HG03139 (cell line): Measurements from ENCODE around the gene DLX2.

Source experiments
- ATAC-seq: cut with Tn5 transposase; IDR thresholded peaks from one replicate; pipeline ENCODE4 v1.9.1; 2021; ENCODE audit not compliant: unreplicated experiment

DLX2 gene

DNA sequence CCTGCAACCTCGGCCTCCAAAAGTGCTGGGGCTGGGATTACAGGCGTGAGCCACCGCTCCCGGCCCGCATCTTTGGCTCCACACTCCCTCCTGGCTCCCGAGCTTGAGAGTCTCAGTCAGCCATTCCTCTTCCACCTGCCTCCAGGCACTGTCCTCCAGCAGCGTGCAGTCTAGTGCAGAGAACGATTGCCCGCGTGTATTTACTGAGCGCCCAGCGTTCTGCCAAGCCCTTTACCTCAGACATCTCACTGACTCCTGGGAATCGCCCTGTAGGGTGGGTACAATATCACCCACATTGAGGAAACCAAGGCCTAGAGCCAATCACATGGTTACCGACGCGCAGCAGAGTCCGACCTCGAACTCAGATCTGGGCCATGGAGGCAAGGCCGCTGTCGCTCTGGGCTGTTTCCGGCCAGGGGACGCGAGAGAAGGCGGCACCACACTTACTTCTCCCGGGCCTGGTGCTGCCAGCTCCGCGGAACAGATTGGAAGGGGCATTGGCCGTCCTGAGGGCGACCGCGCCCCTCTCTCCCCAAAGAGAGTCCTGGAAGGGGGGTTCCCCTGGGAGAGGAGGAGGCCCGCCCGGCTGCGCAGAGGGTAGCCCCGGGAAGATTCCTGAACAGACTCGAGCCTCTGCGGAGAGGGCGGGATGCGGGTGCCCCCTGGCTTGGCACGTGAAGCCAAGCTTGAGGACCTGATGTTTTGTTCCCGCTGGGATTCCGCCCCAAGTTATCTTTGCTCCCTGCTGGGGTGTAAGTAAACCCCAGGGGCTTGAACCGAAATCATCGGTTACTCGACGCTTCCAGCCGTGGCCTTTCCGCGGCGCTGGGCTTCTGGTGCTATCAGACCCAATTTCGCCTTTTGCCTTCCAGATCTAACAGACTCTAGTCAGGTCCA, 5.2 kb upstream of the DLX2 start:
- ATAC-seq, result no peak

- no peak for ATAC-seq
Measured at GRCh38 chr2:172106108-172106961, 3.6 kb upstream of the DLX2 start.

- no peak for ATAC-seq
Measured at GRCh38 chr2:172105471-172106107, 2.9 kb upstream of the DLX2 start.

DNA sequence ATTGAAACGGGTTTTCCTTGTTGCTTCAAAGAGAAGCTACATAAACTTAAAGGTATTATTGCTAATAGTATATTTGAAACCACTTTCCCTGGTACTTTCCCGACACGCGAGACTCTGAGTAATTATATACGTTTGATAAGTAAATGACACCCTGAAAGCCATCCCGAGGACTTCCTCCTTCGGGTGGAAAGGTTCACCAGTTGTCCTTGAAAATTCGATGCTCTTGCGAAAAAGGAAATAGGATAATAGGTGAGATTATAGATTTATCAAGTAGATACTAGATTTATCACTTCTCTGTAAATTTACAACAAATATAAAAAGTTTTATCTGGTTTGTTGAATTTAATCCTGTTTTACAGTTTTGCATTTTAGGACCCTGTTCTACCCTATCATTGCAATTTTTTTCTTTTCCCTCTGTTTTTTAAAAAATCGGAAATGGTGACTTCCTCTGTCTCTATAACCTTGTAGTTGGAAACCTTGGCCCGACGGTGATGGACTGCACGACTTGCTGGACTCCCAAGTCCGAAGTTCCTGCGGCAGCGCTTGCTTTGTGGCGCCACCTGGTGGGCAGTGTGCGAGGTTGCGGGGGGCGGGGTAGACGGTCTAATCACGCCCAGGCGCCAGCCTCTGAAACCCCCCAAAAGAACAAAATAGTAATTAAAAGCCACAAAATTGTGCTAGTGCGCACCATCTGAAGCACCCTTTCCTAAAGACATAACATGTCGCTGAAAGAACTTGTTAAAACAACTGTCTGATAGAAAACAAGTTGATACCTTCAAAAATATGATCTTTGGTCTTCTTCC, 972 bp upstream of the DLX2 start:
- no peak for ATAC-seq

DNA sequence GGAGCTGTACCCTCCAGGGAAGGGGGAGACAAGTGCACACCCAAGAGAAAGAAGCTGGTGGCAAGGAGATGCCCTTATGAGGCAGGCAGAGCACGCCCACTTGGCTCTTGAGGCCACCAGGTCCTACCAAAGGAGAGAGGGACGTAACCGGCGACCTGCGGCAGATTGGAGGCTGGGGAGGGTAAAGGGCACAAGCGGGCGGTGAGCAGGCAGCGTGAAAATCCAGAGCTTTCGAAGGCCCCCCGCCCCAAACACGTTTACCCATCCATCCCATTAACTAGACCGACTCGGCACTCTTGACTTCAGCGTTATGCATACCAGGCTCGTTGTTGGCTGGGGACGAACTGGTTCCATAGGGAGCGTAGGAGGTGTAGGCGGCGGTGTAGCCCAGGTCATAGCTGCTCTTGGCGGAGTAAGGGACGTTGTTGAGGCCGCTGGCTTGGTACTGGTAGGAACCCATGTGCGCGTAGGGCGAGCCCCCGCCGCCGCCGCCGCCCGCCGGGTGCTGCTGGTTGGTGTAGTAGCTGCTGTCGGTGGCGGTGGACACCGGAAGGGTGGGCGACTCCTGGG, 794 bp downstream of the DLX2 start:
- no peak for ATAC-seq

DNA sequence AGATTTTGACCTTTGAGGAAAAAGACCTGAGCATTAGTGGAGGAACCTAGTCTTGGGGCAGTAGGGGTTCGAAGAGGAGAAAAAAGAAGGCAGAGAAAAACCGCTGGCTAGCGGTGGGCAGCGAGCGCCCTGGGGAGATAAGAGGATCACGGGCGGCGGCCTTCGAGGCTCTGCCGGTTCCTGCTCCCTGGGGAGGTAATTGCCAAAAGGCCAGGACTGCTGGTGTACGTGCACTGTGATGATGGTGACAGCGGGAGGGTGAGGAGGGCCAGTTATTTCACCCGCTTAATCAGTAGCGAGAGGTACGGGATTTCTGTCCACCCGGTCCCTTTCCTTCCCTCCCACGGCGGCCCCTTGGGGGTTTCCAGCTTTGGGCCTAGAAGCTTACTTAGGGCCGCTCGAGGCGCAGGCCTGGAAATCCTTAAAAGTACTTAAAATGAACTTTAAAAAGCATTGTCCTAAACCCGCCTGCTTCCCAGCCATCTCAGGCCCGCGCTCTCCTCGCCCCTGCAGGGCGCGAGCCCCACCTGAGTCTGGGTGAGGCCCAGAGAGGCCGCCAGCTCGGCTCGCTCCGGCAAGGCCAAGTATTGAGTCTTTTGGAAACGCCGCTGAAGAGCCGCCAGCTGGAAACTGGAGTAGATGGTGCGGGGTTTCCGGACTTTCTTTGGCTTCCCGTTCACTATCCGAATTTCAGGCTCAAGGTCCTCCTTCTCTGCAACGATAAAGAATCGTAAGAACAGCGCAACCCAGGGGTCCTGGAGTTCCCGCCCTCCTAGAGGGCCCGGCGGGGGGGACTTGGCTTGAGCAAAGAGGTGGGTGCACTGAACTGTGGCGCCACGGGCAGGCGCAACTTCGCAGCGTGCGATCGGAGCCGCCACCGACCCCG, 1.5 kb downstream of the DLX2 start:
- no peak for ATAC-seq

GRCh38 chr2:172100080-172100934, 2.4 kb downstream of the DLX2 start:
- no peak for ATAC-seq

DNA sequence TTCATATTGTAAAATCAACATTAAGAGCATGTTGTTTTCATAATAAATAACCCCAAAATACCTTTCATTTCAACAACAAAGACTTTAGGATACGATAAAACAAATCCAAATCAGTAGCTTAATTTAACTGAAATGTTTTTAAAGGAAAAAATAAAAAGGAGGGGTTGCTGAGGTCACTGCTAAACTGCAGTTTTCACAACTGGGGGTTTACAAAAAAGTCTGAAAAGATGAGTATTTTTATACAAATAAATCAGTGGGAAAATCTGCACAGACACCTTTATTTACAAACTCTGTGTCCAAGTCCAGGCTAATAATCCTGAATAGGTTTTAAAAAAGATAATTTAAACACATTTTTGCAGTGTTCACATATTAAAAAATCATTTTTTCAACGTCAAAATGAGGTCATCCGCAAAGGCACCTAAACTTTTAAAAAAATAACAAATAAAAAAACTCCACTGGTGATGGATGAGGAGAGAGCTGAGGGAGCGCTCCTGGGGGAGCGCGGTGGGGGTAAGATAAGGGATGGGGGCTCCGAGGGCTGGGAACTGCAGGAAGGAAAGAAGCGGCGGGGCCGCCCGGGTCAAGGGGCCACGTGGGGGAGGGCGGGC, 3.1 kb downstream of the DLX2 start:
- no peak for ATAC-seq

DNA sequence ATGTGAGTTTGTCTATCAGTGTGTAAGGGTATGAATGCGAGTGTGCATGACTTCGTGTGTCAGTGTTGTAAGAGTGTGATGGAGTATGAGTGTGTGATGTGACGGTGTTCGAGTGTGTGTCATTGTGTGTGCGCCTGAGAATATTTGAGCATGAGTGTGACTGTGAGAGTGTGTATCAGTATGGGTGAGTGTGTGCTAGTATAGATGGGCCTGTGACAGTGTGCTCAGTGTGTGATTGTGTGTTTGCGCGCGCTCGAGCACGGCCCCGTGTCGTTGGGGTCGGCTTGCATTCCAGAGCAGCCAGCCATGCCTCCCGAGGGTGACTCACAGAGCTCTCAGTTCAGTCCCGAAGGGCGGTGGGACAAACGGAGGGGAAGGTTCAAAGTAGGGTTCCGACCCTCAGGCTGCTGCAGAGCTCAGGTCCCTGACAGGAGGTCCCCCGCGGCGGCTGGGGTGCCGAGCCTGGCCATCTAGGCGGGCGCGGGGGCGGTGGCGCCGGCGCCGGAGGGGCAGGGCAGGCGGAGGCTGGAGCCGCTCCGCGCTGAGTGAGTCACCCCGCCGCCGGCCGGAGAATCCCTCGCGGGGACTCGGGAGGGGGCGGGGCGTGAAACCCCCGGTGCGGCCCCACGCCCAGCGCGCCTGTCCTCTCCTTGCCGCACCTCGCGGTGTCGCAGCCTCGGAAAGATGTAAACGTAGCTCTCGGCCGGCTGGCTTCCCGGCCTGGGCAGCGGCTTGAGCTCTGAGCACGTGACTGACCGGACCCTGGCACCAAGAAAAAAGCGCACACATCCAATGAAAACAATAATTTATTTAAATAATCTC, 3.8 kb downstream of the DLX2 start:
- ATAC-seq, result no peak

DNA sequence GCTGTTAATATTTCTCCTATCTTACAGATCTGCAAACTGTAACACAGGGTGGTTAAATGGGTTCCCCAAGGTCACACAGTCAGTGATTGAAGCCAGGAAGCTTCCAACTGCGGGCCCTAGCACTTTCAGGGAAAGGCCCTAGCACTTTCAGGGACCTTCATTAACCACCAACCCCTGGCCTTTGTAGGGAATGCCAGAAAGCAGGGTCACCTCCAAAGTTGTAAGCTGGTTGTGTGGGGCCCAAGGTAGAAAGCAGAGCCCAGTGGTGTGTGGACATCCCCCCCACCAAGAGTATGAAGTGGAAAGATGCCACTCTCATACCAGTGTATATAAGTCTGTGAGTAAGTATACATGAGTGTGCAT, 4.4 kb downstream of the DLX2 start:
- no peak for ATAC-seq

DNA sequence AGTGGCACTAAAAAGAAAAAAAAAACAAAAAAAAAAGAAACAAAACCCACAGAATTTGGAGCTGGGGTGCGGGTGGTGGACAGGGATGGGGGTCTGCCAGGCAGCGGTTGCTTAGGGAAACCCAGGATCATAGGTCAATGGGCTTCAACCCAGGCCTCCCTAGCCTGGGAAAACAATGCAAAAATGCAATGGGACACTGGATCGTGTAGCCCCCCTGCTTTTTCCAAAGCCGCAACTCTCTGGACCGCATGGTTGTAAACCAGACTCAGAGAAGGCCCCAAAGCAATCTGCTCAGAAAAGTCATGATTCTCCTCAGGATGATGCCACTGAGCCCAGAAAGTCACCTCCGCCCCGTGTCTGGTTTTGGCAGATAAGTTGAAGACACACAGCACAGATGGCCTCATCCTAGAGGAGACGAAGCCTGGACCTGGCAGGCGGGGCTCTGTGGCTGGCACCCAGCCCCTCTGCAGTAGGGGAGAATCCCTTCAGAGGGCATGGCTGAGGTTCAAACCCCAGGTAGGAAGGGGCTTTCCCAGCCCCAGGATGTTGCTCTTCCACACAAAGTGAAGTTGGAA, 5.1 kb downstream of the DLX2 start:
- ATAC-seq, result no peak

DNA sequence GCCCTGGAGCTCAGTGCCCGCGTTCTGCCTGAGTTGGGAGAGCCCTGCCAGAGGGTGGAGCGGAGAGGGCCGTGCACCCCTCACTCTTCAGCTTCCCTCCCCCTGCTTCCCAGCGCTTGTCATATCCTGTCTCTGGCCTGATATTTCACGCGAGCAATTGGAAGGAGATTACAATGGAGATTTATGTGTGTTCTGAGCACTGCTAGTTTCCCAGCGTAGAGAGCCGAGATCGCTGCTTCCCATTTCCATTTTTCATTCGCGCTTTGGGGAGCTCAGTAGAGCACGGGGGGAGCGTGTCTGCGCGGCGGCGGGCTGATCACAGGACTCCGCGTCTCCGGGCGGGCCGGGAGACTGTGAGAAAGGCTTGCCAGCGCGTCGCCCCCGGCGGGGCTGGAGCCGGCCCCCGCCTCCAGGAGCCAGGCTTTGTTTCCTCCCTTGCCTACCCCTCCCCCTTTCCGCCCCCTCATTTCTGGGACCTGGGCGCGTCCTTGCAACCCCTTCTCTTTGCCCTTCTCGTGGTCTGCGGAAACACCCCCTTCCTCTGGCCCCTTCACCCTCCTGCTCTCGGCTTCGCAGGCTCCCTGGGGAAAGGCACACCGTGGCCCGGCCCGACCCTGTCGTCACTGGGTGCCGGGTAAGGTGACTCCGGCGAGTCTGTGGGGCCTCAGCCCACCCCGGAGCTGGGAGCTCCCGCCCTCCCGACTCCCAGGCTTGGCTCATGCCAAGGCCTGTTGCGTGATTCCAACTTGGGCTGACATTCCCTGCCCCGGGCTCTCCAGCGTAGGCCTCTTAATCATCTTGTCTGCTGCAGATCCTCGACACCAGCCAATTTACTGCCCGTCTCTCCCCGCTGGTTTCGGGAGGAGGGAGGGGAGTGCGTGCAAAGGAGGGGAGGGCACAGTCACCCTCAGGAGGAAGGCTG, 5.8 kb downstream of the DLX2 start:
- ATAC-seq, result no peak

DNA sequence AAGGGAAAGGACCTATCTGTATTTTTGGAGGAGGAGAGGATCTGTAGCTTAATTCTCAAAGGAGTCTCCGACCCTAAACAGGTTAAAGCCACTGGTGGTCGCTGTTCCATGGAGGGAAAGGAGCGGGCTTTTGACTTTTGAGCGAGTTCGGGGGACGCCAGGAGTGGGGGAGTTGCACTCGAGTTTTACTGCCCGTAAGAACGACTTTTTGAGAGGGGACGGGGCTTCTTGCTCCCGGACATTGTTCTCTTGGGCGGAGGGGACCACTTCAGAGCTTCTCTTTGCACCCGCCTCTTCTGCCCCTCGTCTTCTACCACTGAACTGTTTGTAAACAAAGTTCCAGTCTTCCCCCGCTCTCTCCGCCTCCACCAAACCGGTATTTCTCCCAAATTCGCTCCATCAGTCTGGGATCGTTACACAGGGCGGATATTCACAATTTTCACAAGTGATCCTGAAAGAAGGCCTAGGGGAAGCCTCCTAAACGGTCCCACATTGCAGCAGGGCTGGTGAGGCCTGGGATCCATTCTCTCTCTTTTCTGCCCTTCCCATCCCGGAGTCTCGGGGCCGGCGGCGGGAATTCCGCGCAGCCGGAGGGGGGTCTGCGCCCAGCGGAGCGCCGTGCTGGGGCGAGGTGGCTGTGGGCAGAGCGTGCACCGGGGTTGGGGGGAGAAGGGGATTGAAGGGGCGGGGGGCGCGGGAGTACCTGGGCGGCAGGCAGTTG, 6.6 kb downstream of the DLX2 start:
- ATAC-seq, result no peak

DNA sequence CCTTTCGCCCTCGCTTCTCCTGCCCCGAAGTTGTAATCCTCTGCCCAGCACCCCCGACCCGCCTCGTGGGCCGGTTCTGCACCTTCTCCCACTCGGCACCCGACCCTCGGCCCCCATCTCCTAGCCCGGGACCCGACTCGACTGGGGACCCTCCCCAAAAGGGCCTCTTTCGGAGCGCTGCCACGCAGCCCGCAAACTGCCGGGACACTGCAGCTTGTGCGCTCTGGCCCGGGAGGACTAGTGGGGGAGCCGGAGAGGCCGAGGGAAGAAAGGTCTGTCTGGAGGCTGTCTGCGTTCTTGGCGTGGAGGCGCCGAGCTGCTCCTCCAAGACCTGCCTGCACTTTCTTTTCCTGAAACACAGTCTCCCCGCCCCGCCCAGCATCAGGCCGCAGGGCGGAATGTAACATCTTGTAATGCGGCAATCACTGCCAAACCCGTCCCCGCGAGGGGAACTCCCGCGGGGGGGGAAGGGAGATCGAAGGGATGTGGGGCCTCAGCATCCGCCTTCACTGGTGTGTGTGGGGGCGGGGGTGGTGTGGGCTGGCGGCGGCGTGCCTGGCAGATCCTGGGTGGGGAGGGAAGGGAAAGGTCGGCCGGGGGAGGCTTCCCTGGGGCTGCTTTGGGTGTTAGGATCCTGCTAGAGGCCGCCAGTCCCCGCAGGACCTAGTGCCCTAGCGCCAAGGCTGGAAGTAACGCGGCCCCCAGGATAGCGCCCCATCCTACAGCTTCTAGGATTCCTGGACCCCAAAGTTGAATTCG, 7.4 kb downstream of the DLX2 start:
- no peak for ATAC-seq
